Spleen (tissue), 7 donors: ENCODE results near the gene ONECUT2.

Source experiments
- CTCF ChIP-seq, 11 experiments: fragments of 200-600 bp in 7 of 11; fragments of 450-650 bp in 4 of 11; sonication (generic) in 4 of 11; IDR thresholded peaks in 8 of 11; conservative IDR thresholded peaks in 3 of 11; 1 replicate in 7 of 11; 2 replicates in 4 of 11; pipeline versions ENCODE4 v1.4.0 to v1.8.0; 2016 to 2021; ENCODE audit warnings: antibody characterized with exemption in 11 of 11, inconsistent platforms in 4 of 11, mild to moderate bottlenecking in 1 of 11
- POLR2A ChIP-seq, 3 donors: fragments of 450-650 bp; IDR thresholded peaks; one replicate each; pipeline ENCODE4 v1.5.1; 2017; ENCODE audit warnings: antibody characterized with exemption in 3 of 3, mild to moderate bottlenecking in 1 of 3
- POLR2AphosphoS5 ChIP-seq, 3 donors: sonication (generic); formaldehyde crosslinking; IDR thresholded peaks; one replicate each; pipeline ENCODE4 v1.5.1; 2017; ENCODE audit warnings: antibody characterized with exemption in 3 of 3
- donor health status: DM: no; HTN: no; CAD: no; lungs with moderate emphysema.
- donor health status: DM: no; HTN: no; CAD: no.
- donor health status: DM: no; HTN: no; CAD: no.

- no peak for TF ChIP-seq CTCF (IDR thresholded peaks at IDR 0.05 in 8 of 11, conservative IDR thresholded peaks at IDR 0.05 in 3 of 11)
- no peak for TF ChIP-seq POLR2A (IDR thresholded peaks at IDR 0.05)
- no peak for TF ChIP-seq POLR2AphosphoS5 (IDR thresholded peaks at IDR 0.05)
These were observed 9.0 kb upstream of the ONECUT2 start for GRCh38 chr18:57426187-57426586.
